Esophagus muscularis mucosa (tissue), 4 donors: ENCODE measurements around the gene LIME1.

Source experiments
- EP300 ChIP-seq: sonication (generic); formaldehyde crosslinking; IDR thresholded peaks from one replicate; pipeline ENCODE4 v1.6.1; 2017; ENCODE audit warnings: antibody characterized with exemption
- POLR2AphosphoS5 ChIP-seq, 2 donors: sonication (generic); formaldehyde crosslinking; IDR thresholded peaks; one replicate each; pipeline ENCODE4 v1.6.1; 2017; ENCODE audit warnings: antibody characterized with exemption in 2 of 2
- TF ChIP-seq, protein P1 (sequence below), 3 experiments: fragments of 200-600 bp in 2 of 3; fragments of 450-650 bp in 1 of 3; sonication (generic) in 2 of 3; IDR thresholded peaks; one replicate each; pipeline ENCODE4 v1.5.1; 2017 to 2019; ENCODE audit warnings: antibody characterized with exemption in 3 of 3, mild to moderate bottlenecking in 2 of 3, moderate library complexity in 1 of 3

DNA sequence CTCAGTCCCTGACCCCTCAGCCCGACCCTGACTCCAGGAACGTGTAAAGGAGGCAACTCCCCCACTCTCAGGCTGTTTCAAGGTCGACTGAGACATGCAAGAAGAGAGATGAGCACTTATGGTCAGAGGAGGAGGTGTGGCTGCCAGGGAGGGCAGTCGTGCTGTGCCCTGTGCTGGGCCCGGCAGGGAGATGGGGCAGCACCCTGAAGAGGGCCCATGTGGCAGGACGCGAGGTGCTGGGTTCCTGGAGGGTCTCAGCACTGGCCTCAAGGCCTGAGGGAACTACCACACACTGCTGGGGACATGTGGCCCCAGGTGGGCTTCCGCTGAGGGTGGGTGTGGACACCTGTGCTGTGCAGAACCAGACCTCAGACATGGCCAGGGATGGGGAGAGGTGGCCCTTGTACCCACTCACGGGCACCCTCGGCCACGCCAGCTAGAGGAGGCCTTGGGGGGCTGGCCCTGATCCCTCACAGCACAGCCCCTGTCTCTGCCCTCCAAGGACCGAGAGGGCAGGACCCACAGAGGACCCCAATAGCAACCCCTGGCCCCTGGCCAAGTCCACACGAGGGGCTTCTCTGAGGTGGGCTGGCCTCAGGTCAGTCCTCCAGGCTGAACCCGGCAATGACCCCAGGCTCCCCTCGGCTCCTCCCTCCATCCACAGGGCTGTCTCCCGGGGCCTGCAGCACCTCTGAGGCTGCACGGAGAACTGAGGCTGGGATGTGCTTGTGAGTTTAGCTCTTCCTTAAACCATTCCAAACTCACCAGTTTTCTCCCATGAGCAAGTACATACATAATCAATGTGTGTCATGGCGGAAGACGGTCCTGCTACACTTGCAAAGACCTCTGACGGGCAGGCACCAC lies 11.8 kb downstream of the LIME1 start:
- TF ChIP-seq EP300: no peak
- TF ChIP-seq, protein P1, sequence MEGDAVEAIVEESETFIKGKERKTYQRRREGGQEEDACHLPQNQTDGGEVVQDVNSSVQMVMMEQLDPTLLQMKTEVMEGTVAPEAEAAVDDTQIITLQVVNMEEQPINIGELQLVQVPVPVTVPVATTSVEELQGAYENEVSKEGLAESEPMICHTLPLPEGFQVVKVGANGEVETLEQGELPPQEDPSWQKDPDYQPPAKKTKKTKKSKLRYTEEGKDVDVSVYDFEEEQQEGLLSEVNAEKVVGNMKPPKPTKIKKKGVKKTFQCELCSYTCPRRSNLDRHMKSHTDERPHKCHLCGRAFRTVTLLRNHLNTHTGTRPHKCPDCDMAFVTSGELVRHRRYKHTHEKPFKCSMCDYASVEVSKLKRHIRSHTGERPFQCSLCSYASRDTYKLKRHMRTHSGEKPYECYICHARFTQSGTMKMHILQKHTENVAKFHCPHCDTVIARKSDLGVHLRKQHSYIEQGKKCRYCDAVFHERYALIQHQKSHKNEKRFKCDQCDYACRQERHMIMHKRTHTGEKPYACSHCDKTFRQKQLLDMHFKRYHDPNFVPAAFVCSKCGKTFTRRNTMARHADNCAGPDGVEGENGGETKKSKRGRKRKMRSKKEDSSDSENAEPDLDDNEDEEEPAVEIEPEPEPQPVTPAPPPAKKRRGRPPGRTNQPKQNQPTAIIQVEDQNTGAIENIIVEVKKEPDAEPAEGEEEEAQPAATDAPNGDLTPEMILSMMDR (IDR thresholded peaks at IDR 0.05): no peak
- TF ChIP-seq POLR2AphosphoS5 (IDR thresholded peaks at IDR 0.05): no peak
